Measurements from ENCODE around the gene CTNND1. TPM values are rescaled to one million over a fixed set of nuclear protein-coding genes. Genes with fewer than 3 reads are reported as not detected.

Gene CTNND1
- total and polyA plus RNA-seq, 9 of the 15 experiments (the other 6 are each of a cell fraction or from before 2014, with no cell fraction given), result 11.1 to 74.0 (median 43.3) TPM

GRCh38 chr11:57792060-57792541 lies 30.5 kb downstream of the CTNND1 start (continued):
- TF ChIP-seq CEBPZ (IDR thresholded peaks at IDR 0.05; ENCODE audit: borderline replicate concordance, low read depth, low read length) (no peak), ILK (tag; IDR thresholded peaks at IDR 0.05; ENCODE audit: borderline replicate concordance, low read depth) (no peak), ZNF347 (CRISPR knock-in tag; IDR thresholded peaks at IDR 0.05; ENCODE audit: low read depth) (no peak), KAT7 (CRISPR knock-in tag; IDR thresholded peaks at IDR 0.05; ENCODE audit: borderline replicate concordance) (no peak), MCM2 (IDR thresholded peaks at IDR 0.05; ENCODE audit: low read depth) (no peak), SNAPC5 (CRISPR knock-in tag; IDR thresholded peaks at IDR 0.05) (no peak), MITF (IDR thresholded peaks at IDR 0.05) (no peak), PRDM10 (IDR thresholded peaks at IDR 0.05; ENCODE audit: partially characterized antibody) (no peak), MYC (IDR thresholded peaks at IDR 0.05; ENCODE audit: low read depth, low read length) (peak; percentile 41; the same call in 1 of the 2 replicates), MYC (CRISPR knock-in tag; IDR thresholded peaks at IDR 0.05; ENCODE audit: borderline replicate concordance, low read depth) (no peak), MLLT1 (IDR thresholded peaks at IDR 0.05) (peak in 1 of 2 experiments; percentile 62; a peak in 1 of 4 replicates), ZNF444 (CRISPR knock-in tag; IDR thresholded peaks at IDR 0.05) (no peak), SLC30A9 (CRISPR knock-in tag; IDR thresholded peaks at IDR 0.05) (no peak), THAP7 (CRISPR knock-in tag; IDR thresholded peaks at IDR 0.05) (no peak), USF2 (CRISPR knock-in tag; IDR thresholded peaks at IDR 0.05) (no peak), POLR2AphosphoS2 (IDR thresholded peaks at IDR 0.05; ENCODE audit: low read length) (no peak)

Data from K562 (cell line).